Smooth muscle cell (in vitro differentiated cells): ENCODE measurements around the gene CREB1. TPM values are rescaled to one million over a fixed set of nuclear protein-coding genes. Genes with fewer than 3 reads are reported as not detected.

Experiments
- DNase-seq: peaks from one replicate; lab custom pipeline; 2025; ENCODE audit not compliant: unreplicated experiment; lab: John Stamatoyannopoulos, UW
- H2AFZ ChIP-seq: fragments of 200-600 bp; sonication (generic); 2 replicates; pipeline ENCODE4 v1.6.0; 2016; ENCODE audit warnings: antibody characterized with exemption, low read depth, mild to moderate bottlenecking
- H3F3A ChIP-seq: fragments of 200-600 bp; sonication (generic); 2 replicates; pipeline ENCODE4 v1.6.0; 2017; ENCODE audit warnings: antibody characterized with exemption, low read depth
- H3K27ac ChIP-seq: fragments of 200-600 bp; sonication (generic); 2 replicates; pipeline ENCODE4 v1.5.1; 2016; ENCODE audit warnings: low read depth, mild to moderate bottlenecking
- H3K27me3 ChIP-seq: fragments of 200-600 bp; sonication (generic); 2 replicates; pipeline ENCODE4 v1.6.1; 2016; ENCODE audit warnings: low read depth, mild to moderate bottlenecking
- H3K36me3 ChIP-seq: fragments of 200-600 bp; sonication (generic); 2 replicates; pipeline ENCODE4 v1.5.1; 2016; ENCODE audit warnings: low read depth
- H3K4me1 ChIP-seq: fragments of 200-600 bp; sonication (generic); 2 replicates; pipeline ENCODE4 v1.5.1; 2016; ENCODE audit warnings: low read depth
- H3K4me2 ChIP-seq: fragments of 200-600 bp; sonication (generic); 2 replicates; pipeline ENCODE4 v1.6.0; 2016; ENCODE audit warnings: mild to moderate bottlenecking
- H3K4me3 ChIP-seq: fragments of 200-600 bp; sonication (generic); 2 replicates; pipeline ENCODE4 v1.5.1; 2016; ENCODE audit warnings: mild to moderate bottlenecking
- H3K79me2 ChIP-seq: fragments of 200-600 bp; sonication (generic); 2 replicates; pipeline ENCODE4 v1.6.0; 2016; ENCODE audit warnings: low read depth, mild to moderate bottlenecking
- H3K9ac ChIP-seq: fragments of 200-600 bp; sonication (generic); 2 replicates; pipeline ENCODE4 v1.6.0; 2016; ENCODE audit warnings: low read depth
- H3K9me3 ChIP-seq: fragments of 200-600 bp; sonication (generic); replicated peaks from 2 replicates; pipeline ENCODE4 v1.5.1; 2016; ENCODE audit warnings: low read depth
- H4K20me1 ChIP-seq: fragments of 200-600 bp; sonication (generic); 2 replicates; pipeline ENCODE4 v1.6.0; 2016; ENCODE audit warnings: low read depth
- WGBS: methylation state at CpG from one replicate; pipeline ENCODE4 v1.1.7; 2016; ENCODE audit warnings: low lambda C conversion rate; 5-methylcytosine and 5-hydroxymethylcytosine counted together
- polyA plus RNA-seq: library from polyadenylated mRNA; unstranded; fragments of >200 nt; fragmentation: Nextera tagmentation; extraction: Ambion mirVana; gene quantifications from 2 replicates; pipeline ENCODE4 v1.2.1, GENCODE V29; 2016
- total RNA-seq: library from RNA; depleted of rRNA; stranded (reverse); fragments of >200 nt; gene quantifications from 2 replicates; pipeline ENCODE4 v1.2.3, GENCODE V29; 2014
- TF ChIP-seq, protein P1 (sequence below): fragments of 200-600 bp; sonication (generic); IDR thresholded peaks from 2 replicates; pipeline ENCODE4 v1.5.1; 2017; ENCODE audit warnings: borderline replicate concordance, mild to moderate bottlenecking, antibody characterized with exemption; ENCODE audit not compliant: insufficient read depth, poor library complexity, severe bottlenecking

The CREB1 gene
- total and polyA plus RNA-seq, 2 experiments from 2014 or later: 19.0 to 67.6 TPM

GRCh38 chr2:207484444-207485391, 45.0 kb upstream of the CREB1 start:
- DNase-seq: no peak
- Histone ChIP-seq H4K20me1 (no peaks in the 10 kb centered on the region), H3K4me3 (no peak overlapping the region), H3K4me2 (no peak overlapping the region), H3K27ac (no peak overlapping the region), H3F3A (peaks cover 11% of the 10 kb centered on the region), H3K79me2 (no peaks in the 10 kb centered on the region), H3K36me3 (no peaks in the 10 kb centered on the region), H3K9ac (no peak overlapping the region), H3K27me3 (no peaks in the 10 kb centered on the region), H2AFZ (no peak overlapping the region), H3K9me3 (no peaks in the 10 kb centered on the region), H3K4me1 (no peaks in the 10 kb centered on the region)
- 78% methylated on average over 10 of the region's 10 CpGs for WGBS
- TF ChIP-seq, protein P1, sequence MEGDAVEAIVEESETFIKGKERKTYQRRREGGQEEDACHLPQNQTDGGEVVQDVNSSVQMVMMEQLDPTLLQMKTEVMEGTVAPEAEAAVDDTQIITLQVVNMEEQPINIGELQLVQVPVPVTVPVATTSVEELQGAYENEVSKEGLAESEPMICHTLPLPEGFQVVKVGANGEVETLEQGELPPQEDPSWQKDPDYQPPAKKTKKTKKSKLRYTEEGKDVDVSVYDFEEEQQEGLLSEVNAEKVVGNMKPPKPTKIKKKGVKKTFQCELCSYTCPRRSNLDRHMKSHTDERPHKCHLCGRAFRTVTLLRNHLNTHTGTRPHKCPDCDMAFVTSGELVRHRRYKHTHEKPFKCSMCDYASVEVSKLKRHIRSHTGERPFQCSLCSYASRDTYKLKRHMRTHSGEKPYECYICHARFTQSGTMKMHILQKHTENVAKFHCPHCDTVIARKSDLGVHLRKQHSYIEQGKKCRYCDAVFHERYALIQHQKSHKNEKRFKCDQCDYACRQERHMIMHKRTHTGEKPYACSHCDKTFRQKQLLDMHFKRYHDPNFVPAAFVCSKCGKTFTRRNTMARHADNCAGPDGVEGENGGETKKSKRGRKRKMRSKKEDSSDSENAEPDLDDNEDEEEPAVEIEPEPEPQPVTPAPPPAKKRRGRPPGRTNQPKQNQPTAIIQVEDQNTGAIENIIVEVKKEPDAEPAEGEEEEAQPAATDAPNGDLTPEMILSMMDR: no peak

- Histone ChIP-seq H3K36me3 (no peaks in the 10 kb centered on the region), H2AFZ (no peak overlapping the region), H3K27ac (peak overlapping the region; percentile 55), H3K79me2 (no peaks in the 10 kb centered on the region), H3K4me2 (peak overlapping the region; percentile 49), H3K9me3 (no peaks in the 10 kb centered on the region), H3K9ac (no peak overlapping the region), H4K20me1 (no peaks in the 10 kb centered on the region), H3K27me3 (peaks cover 4% of the 10 kb centered on the region), H3K4me3 (no peak overlapping the region), H3K4me1 (no peaks in the 10 kb centered on the region), H3F3A (peaks cover 16% of the 10 kb centered on the region)
- no peak for DNase-seq
- TF ChIP-seq, protein P1: peak; percentile 11
- 15% methylated on average over 5 of the region's 5 CpGs for WGBS
Measured at GRCh38 chr2:207487650-207488311, 42.0 kb upstream of the CREB1 start.

DNA sequence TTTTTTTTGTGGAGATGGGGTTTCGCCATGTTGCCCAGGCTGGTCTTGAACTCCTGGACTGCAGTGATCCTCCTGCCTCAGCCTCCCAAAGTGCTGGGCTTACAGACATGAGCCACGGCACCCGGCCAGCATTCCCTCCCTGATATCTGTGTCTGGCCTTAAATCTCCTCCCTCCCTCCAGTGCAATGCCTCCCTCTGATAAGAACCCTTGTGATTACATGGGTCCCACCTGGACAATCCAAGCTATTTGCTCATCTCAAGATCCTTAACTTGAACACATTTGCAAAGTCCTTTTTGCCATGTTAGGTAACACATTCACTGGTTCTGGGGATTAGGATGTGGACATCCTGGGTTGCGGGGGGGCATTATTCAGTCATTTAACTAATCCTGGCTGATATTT, 40.5 kb upstream of the CREB1 start:
- H3K9ac ChIP-seq: no peak overlapping the region
- no peaks in the 10 kb centered on the region for H3K36me3 ChIP-seq
- DNase-seq: no peak
- H3K9me3 ChIP-seq: no peaks in the 10 kb centered on the region
- H4K20me1 ChIP-seq: no peaks in the 10 kb centered on the region
- 96% methylated on average over 4 of the region's 4 CpGs for WGBS
- peaks cover 16% of the 10 kb centered on the region for H3F3A ChIP-seq
- TF ChIP-seq, protein P1: no peak
- no peak overlapping the region for H3K4me3 ChIP-seq
- no peak overlapping the region for H2AFZ ChIP-seq
- H3K27me3 ChIP-seq: peaks cover 18% of the 10 kb centered on the region
- no peaks in the 10 kb centered on the region for H3K79me2 ChIP-seq
- no peak overlapping the region for H3K4me2 ChIP-seq
- no peaks in the 10 kb centered on the region for H3K4me1 ChIP-seq
- peak overlapping the region; percentile 55 for H3K27ac ChIP-seq
